DND-41 (cell line): ENCODE measurements around the gene DYRK1B.

Experiments used
- CTCF ChIP-seq: IDR thresholded peaks from 2 replicates; pipeline ENCODE4 v1.5.1; 2012; ENCODE audit warnings: borderline replicate concordance, low read length, moderate library complexity, mild to moderate bottlenecking; ENCODE audit not compliant: poor library complexity, severe bottlenecking; ENCODE audit errors: extremely low read depth
- EZH2 ChIP-seq: IDR thresholded peaks from 3 replicates; pipeline ENCODE4 v1.6.1; 2012; ENCODE audit warnings: borderline replicate concordance, low read depth, mild to moderate bottlenecking, moderate library complexity, low read length, inconsistent platforms; ENCODE audit not compliant: severe bottlenecking

GRCh38 chr19:39817888-39818561 lies 15.9 kb downstream of the DYRK1B start:
- TF ChIP-seq CTCF (no peak), EZH2 (no peak)
